ENCODE data around the gene BSG.
"Not testable (repeated sequence)": the region's sequence is repeated elsewhere in the genome, so short reads cannot be mapped to it uniquely, and the experiment has no call there.

The BSG gene

DNA sequence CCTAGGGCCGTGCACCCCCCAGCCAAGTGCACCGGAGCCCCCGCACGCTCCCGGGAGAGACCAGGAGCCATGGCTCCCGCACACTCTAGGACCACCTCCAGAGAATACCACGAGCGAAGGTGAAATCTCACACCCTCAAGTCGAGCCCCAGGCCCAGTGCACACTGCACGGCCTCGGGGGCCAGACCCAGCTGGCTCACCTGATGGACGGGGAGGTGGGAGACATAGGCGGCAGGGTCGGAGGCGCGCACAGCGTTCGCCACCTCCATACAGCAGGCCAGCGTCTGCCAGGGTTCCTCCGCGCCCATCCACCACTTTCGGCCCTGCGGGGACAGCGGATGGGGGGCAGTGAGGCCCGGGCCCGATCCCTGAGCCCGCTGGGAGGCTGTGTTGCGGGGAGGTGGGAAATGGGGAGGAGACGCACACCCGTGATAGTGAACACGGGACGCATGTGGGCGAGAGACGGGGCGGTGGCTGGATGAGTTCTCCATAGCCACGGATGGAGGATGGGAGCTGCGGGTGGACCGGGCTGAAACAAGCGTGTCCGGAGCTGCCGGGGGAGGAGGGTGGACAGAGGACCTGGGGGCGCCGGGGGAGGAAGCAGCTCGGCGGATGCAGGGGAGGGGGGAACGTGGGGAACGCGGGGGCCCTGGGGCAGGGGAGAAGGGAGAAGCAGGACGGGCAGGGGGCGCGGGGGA, 47.9 kb downstream of the BSG start:
- DNase-seq (ENCODE audit: low read depth, low spot score): no peak

DNA sequence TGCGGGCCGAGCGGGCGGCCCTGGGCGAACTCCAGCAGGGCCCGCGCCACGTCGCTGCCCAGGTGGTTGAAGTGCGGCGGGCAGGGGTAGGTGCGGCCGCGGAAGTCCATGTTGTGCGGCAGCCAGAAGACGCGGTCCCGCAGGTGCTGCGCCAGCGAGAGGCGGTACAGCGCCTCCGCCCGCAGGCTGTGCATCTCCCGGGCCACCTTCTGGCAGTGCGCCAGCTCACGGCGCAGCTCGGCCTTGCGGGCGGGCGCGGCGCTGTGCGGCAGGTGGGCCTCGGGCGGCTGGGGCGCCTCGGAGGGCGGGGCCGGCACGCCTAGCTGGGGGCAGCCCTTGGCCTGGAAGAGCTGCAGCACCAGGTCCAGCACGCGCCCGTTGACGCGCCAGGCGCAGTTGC, 48.8 kb downstream of the BSG start:
- DNase-seq (ENCODE audit: low read depth, low spot score): not testable (repeated sequence)

DNA sequence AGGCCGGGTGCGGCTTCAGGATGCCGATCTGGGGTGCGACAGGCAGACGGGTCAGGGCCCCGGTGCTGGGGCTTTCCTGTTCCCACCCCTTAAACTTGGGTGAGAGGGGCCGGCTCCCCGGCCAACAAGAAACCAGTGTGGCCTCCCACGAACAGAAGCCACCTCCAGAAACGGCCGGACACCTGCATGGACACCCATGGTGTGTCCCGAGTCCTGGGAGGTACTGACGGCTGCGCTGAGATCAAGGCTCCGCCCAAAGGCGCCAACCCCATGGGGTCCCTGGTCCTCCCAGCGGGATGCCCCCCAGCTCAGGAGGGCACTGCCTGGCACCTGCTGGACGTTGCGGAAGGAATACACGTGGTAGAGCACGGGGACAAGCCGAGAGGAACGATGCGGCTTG, 49.4 kb downstream of the BSG start:
- DNase-seq (ENCODE audit: low read depth, low spot score): no peak

DNA sequence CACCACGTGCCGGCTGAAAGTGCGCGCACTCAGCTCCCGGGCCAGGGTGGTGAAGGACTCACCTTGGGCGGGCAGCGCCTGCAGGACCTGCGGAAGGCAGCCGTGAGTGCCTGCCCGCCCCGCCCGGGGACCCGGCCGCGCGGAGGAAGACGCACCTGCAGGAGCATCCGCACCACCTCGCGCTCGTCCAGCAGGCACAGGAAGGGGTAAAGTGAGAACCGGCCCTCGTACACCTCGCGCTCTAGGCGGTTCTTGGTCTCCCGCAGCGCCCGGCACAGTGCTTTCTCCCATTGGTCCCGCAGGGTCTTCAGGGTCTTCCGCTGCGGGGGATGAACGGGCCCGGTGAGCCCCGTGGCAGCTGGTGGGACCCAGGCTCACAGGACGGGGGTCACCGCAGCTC, 50.3 kb downstream of the BSG start:
- DNase-seq (ENCODE audit: low read depth, low spot score): no peak

GRCh38 chr19:623175-623916, 51.0 kb downstream of the BSG start:
- no peak for DNase-seq (ENCODE audit: low read depth, low spot score)

GRCh38 chr19:623974-624373, 51.6 kb downstream of the BSG start:
- DNase-seq (ENCODE audit: low read depth, low spot score): no peak

GRCh38 chr19:624433-625109, 52.2 kb downstream of the BSG start:
- no peak for DNase-seq (ENCODE audit: low read depth, low spot score)

DNA sequence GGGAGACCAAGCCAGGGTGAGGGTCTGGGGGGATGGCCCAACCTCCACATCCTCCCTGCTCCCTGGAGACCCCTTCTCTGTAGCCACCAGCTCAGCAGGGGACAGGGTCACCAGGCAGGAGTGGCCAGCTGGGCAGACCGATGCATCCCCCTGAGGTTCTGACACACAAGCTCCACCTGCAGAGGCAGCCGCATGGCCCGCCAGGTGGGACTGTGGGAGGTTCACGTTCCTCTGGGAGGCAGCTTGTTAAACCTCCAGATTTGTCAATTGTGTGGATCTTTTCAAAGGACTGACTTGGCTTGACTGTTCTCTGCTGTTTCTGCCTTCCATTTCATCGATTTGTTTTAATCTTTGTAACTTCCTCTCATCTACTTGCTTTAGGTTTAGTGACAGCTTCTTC, 52.9 kb downstream of the BSG start:
- DNase-seq (ENCODE audit: low read depth, low spot score): no peak

DNA sequence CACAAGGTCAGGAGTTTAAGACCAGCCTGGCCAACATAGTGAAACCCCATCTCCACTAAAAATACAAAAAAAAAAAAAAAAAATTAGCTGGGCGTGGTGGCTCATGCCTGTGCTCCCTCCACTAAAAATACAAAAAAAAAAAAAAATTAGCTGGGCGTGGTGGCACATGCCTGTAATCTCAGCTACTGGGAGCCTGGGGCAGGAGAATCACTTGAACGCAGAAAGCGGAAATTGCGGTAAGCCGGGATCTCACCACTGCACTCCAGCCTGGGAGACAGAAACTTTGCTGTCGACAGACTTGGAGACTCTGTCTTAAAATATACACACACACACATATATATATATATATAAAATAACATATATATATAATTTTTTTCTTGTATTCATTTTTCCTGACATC, 54.2 kb downstream of the BSG start:
- not testable (repeated sequence) for DNase-seq (ENCODE audit: low read depth, low spot score)

GRCh38 chr19:628168-628567, 55.8 kb downstream of the BSG start:
- peak; percentile 60 for DNase-seq (ENCODE audit: low read depth, low spot score)

- not testable (repeated sequence) for DNase-seq (ENCODE audit: low read depth, low spot score)
Observed at GRCh38 chr19:629515-629914, 57.1 kb downstream of the BSG start.

DNA sequence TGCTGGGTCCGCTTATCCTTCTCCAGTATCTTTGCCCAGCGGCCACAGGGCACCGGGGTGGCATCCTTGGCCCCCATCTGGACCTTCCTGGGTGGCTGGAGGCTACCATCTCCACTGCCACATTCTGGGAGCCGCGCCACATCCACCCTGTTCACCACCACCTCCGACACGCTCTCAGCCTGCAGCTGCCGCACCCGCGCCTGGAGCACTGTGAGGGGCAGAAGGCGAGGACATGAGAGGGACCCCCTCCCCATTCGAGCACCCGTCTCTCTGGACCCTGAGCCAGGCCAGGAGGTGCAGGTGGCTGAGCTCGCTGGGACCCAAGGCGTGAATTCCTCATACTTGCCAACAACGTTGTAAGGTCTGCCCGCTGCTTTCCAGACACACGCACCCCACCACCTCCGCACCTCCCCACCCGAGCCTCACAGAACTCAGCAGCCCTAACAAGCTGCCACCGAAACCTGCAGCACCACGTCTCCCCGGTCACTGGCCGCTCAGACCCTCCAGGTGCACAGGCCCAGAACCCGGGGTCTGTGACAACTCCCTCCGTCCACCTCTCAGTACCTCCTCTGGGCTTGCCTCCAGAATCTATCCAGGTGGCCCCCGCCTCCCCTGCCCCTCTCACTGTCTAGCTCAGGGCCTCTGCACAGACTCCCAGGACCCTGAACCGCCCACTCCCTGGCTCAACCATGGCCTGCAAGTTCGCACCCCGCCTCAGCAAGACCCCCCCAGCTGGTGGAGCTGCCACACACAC, 57.7 kb downstream of the BSG start:
- DNase-seq (ENCODE audit: low read depth, low spot score): no peak

DNA sequence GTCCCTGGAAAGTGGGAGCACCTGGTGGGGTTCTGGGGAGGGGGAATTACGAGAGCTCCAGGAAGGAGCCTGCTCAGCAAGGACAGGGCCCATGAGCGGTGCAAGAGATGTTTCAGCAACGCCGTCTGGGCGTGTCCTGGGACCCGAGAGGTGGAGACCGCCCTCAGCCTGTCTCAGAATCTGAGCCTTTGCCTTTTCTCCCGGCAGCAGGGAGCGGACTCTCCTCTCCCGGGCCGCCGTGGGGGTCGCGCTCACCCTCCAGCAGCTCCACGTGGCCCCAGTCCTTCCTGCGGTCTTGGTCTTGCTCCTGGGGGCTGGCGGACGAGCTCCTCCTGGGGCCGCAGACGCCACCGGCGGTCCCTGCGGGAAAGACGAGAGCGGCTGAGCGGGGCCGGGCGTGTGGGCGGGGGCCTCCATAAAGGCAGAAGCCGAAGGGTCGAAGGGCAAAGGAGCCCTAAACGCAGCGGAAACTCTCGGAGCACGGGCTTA, 60.2 kb downstream of the BSG start:
- DNase-seq (ENCODE audit: low read depth, low spot score): peak; percentile 75
